A673 (cell line): Measurements from ENCODE around the gene TMEM215. TPM values are rescaled to one million over a fixed set of nuclear protein-coding genes. Genes with fewer than 3 reads are reported as not detected.

Experiments
- BruUV-seq: library from RNA; stranded (reverse); fragments of 400-500 nt; replicated peaks from 2 replicates; lab custom pipeline; 2021; lab: Mats Ljungman, UMichigan
- CTCF ChIA-PET: fragments of 300-600 bp; sonication (Branson Sonifier 250); formaldehyde crosslinking; loops from one replicate; lab custom pipeline; 2022; ENCODE audit warnings: antibody characterized with exemption; lab: Charles Lee
- POLR2A ChIA-PET: fragments of 300-600 bp; sonication (Branson Sonifier 250); formaldehyde crosslinking; loops from one replicate; lab custom pipeline; 2022; ENCODE audit warnings: antibody characterized with exemption; ENCODE audit not compliant: low non-redundant PET; lab: Charles Lee
- DNase-seq: peaks from one replicate; pipeline ENCODE4 v3.0.0-alpha.2; 2015; ENCODE audit warnings: low spot score
- H3K27ac ChIP-seq: fragments of 200-600 bp; sonication (generic); 2 replicates; pipeline ENCODE4 v1.5.1; 2016; ENCODE audit warnings: mixed run types, low read depth, mild to moderate bottlenecking, mixed read lengths, antibody characterized with exemption, low read length; ENCODE audit not compliant: poor library complexity, severe bottlenecking
- H3K27me3 ChIP-seq: fragments of 200-600 bp; sonication (generic); replicated peaks from 2 replicates; pipeline ENCODE4 v1.6.1; 2017; ENCODE audit warnings: mixed run types, low read depth, mild to moderate bottlenecking, mixed read lengths, antibody characterized with exemption, low read length; ENCODE audit not compliant: insufficient read depth, poor library complexity
- H3K36me3 ChIP-seq: fragments of 200-600 bp; sonication (generic); 2 replicates; pipeline ENCODE4 v1.6.1; 2016; ENCODE audit warnings: mixed run types, mild to moderate bottlenecking, mixed read lengths, antibody characterized with exemption, low read length; ENCODE audit not compliant: insufficient read depth, poor library complexity, severe bottlenecking
- H3K4me1 ChIP-seq: fragments of 200-600 bp; sonication (generic); 2 replicates; pipeline ENCODE4 v1.6.1; 2017; ENCODE audit warnings: mixed run types, mild to moderate bottlenecking, mixed read lengths, antibody characterized with exemption, low read length; ENCODE audit not compliant: insufficient read depth, poor library complexity, severe bottlenecking
- H3K4me3 ChIP-seq: fragments of 200-600 bp; sonication (generic); 2 replicates; pipeline ENCODE4 v1.5.1; 2016; ENCODE audit warnings: low read depth, mixed run types, mild to moderate bottlenecking, mixed read lengths, low read length; ENCODE audit not compliant: poor library complexity, severe bottlenecking
- H3K9me3 ChIP-seq: fragments of 200-600 bp; sonication (generic); 2 replicates; pipeline ENCODE4 v1.6.1; 2016; ENCODE audit warnings: mixed run types, low read depth, mild to moderate bottlenecking, mixed read lengths, antibody characterized with exemption, low read length; ENCODE audit not compliant: poor library complexity, severe bottlenecking
- CTCF ChIP-seq: fragments of 300-800, 200-600 bp; sonication (generic); conservative IDR thresholded peaks from 2 replicates; pipeline ENCODE4 v1.5.1; 2017; ENCODE audit warnings: low read depth, mild to moderate bottlenecking, antibody characterized with exemption, low read length, moderate library complexity, mixed read lengths
- EZH2 ChIP-seq: fragments of 200-600 bp; sonication (generic); IDR thresholded peaks from 2 replicates; pipeline ENCODE4 v1.6.1; 2017; ENCODE audit warnings: borderline replicate concordance, low read depth, mild to moderate bottlenecking, mixed read lengths, antibody characterized with exemption, low read length; ENCODE audit not compliant: poor library complexity, severe bottlenecking
- intact Hi-C: fragments of 100-400 bp; cut with micrococcal nuclease; formaldehyde crosslinking; loops from one replicate; pipeline ENCODE4 v1.10.0; 2022; ENCODE audit not compliant: unreplicated experiment
- total RNA-seq: library from RNA; stranded (reverse); gene quantifications from 2 replicates; pipeline ENCODE4 v1.2.3, GENCODE V29; 2021

The TMEM215 gene
- total RNA-seq, 1 experiment from 2014 or later: not detected

GRCh38 chr9:32748013-32748412 is 35.3 kb upstream of the TMEM215 start:
- BruUV-seq: no TSS peak
- POLR2A ChIA-PET: no interaction called here
- H3K4me3 ChIP-seq: no peak overlapping the region

GRCh38 chr9:32755730-32756129 is 27.6 kb upstream of the TMEM215 start:
- ChIA-PET CTCF (no interaction called here), POLR2A (no interaction called here)
- peaks cover 27% of the 10 kb centered on the region for H3K27me3 ChIP-seq
- TF ChIP-seq EZH2 (no peak), CTCF (no peak)
- no peaks in the 10 kb centered on the region for H3K4me1 ChIP-seq
- no peak overlapping the region for H3K4me3 ChIP-seq
- H3K27ac ChIP-seq: no peak overlapping the region
- no TSS peak for BruUV-seq
- intact Hi-C loops: no loop called here
- H3K36me3 ChIP-seq: no peaks in the 10 kb centered on the region
- no peak for DNase-seq
- H3K9me3 ChIP-seq: no peaks in the 10 kb centered on the region

More at GRCh38 chr9:32748013-32748412, 35.3 kb upstream of the TMEM215 start:
- Histone ChIP-seq H3K9me3 (no peaks in the 10 kb centered on the region), H3K36me3 (no peaks in the 10 kb centered on the region), H3K27ac (no peak overlapping the region), H3K27me3 (peaks cover 27% of the 10 kb centered on the region), H3K4me1 (no peaks in the 10 kb centered on the region)
- no peak for TF ChIP-seq EZH2
- no peak for TF ChIP-seq CTCF
- DNase-seq: no peak
- intact Hi-C loops: no loop called here
- CTCF ChIA-PET: no interaction called here

GRCh38 chr9:32764139-32764538 is 19.2 kb upstream of the TMEM215 start:
- no peak for TF ChIP-seq CTCF
- ChIA-PET CTCF (no interaction called here), POLR2A (no interaction called here)
- Histone ChIP-seq H3K9me3 (no peaks in the 10 kb centered on the region), H3K4me1 (no peaks in the 10 kb centered on the region), H3K27me3 (peaks cover 27% of the 10 kb centered on the region), H3K27ac (no peak overlapping the region), H3K36me3 (no peaks in the 10 kb centered on the region), H3K4me3 (no peak overlapping the region)
- DNase-seq: no peak
- intact Hi-C loops: no loop called here
- BruUV-seq: no TSS peak
